ENCODE results near the gene SCIN. TPM values are rescaled to one million over a fixed set of nuclear protein-coding genes. Genes with fewer than 3 reads are reported as not detected.

SCIN gene
- total RNA-seq, 4 donors from 2014 or later, result 9.1 to 257 (median 208) TPM

DNA sequence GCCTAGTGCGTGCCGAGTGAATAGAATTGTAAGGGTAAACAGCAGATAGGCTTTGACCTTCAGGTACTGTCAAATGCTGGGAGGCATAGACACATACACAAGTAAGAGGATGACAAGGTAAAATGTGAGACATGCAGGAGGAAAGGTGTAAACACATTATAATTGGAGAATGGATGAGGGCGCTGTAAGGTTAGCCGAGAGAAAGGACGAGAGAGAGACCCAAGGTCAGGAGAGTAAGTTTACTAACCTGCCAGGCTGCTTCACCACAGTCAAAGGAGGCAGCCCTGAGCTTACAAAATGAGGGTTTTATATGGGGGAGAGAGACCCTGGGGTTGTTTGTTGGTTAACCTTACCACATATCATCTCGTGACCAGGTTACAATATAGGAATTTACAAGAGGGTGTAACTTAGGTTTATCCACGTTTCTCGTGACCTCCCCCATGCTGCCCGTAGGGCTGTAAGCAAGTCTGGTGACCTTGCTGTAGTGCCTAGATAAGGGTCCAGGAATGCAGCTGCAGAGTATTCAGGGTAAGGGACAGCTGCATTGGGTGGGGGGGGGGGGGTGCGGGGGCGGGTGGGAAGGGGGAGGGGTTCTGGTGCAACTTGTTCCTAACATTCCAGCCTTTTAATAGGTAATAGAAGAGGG, 17.9 kb downstream of the SCIN start:
- peaks cover 0 to 5% (median 2%) of the 10 kb centered on the region in 4 donors for H3K4me1 ChIP-seq
- no peak overlapping the region for H3K4me3 ChIP-seq
- peaks cover 0 to 12% (median 3%) of the 10 kb centered on the region in 3 donors for H3K36me3 ChIP-seq
- no peaks in the 10 kb centered on the region for H3K27me3 ChIP-seq
- no peak for TF ChIP-seq POLR2A (IDR thresholded peaks at IDR 0.05)
- TF ChIP-seq, protein P1, sequence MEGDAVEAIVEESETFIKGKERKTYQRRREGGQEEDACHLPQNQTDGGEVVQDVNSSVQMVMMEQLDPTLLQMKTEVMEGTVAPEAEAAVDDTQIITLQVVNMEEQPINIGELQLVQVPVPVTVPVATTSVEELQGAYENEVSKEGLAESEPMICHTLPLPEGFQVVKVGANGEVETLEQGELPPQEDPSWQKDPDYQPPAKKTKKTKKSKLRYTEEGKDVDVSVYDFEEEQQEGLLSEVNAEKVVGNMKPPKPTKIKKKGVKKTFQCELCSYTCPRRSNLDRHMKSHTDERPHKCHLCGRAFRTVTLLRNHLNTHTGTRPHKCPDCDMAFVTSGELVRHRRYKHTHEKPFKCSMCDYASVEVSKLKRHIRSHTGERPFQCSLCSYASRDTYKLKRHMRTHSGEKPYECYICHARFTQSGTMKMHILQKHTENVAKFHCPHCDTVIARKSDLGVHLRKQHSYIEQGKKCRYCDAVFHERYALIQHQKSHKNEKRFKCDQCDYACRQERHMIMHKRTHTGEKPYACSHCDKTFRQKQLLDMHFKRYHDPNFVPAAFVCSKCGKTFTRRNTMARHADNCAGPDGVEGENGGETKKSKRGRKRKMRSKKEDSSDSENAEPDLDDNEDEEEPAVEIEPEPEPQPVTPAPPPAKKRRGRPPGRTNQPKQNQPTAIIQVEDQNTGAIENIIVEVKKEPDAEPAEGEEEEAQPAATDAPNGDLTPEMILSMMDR (IDR thresholded peaks at IDR 0.05), result no peak
- H3K9me3 ChIP-seq, result no peaks in the 10 kb centered on the region
- no peak overlapping the region for H3K27ac ChIP-seq
- DNase-seq, result no peak

DNA sequence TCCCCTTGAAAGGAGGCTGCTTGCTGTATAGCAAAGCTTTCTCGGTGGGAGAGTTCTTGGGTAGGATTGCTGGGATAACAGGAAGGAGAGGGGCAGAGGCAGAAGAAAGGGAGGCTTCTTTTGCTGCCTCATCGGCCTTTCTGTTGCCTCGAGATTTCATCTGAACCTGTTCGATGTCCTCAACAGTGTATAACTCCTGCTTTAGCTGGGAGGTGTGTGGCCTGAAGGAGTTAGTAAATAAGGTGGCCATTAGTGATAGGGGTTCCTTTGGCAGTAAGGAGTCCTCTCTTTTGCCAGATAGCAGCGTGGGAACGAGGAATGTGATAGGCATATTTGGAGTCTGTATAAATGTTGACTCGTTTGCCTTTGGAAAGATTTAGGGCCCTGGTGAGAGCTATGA, 20.0 kb downstream of the SCIN start:
- H3K9me3 ChIP-seq, result no peaks in the 10 kb centered on the region
- no peak for TF ChIP-seq POLR2A (IDR thresholded peaks at IDR 0.05)
- TF ChIP-seq, protein P1 (IDR thresholded peaks at IDR 0.05), result no peak
- H3K27me3 ChIP-seq, result no peaks in the 10 kb centered on the region
- no peak overlapping the region for H3K4me3 ChIP-seq
- no peaks in the 10 kb centered on the region for H3K4me1 ChIP-seq
- no peak overlapping the region for H3K27ac ChIP-seq
- H3K36me3 ChIP-seq, result peaks cover 0 to 15% (median 3%) of the 10 kb centered on the region in 3 donors
- DNase-seq, result no peak

DNA sequence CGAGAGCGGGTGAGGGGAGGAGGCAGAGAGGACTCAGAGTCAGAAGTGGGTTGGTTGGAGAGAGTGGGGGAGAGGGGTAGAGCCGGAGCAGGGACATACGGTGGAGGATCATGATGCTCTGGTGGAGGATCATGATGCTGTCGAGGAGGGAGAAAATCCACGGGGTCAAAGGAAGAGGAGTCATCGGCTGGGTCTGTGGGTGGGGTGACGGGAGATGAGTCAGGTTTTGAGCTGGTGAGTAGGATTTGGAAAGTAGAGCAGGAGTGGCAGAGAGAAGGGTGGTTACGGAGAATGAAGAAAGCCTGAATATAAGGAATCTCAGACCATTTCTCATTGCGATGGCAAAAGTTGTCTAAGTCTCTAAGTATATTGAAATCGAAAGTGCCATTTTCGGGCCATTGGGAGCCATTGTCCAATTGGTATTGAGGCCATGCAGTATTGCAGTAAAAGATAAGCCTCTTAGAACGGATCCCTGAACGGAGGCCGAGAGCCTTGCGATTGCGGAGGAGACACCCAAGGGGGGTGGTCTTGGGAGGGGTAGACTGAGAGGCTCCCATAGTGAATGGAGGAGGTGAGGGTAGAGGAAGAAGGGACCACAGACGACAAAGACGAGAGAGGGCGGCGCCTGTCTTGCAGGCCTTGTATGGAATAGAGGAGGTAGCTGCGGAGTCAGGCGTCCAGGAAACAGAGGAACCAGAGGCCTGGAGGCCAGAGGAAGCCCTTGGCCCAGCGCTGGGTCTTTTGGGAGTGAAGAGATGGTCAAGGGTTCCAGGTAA, 23.8 kb downstream of the SCIN start:
- H3K4me3 ChIP-seq, result no peak overlapping the region
- H3K36me3 ChIP-seq, result peaks cover 0 to 6% (median 0%) of the 10 kb centered on the region in 3 donors
- no peaks in the 10 kb centered on the region for H3K4me1 ChIP-seq
- H3K9me3 ChIP-seq, result no peaks in the 10 kb centered on the region
- H3K27ac ChIP-seq, result no peak overlapping the region
- TF ChIP-seq, protein P1 (IDR thresholded peaks at IDR 0.05), result no peak
- no peak for TF ChIP-seq POLR2A (IDR thresholded peaks at IDR 0.05)
- no peak for DNase-seq
- no peaks in the 10 kb centered on the region for H3K27me3 ChIP-seq

DNA sequence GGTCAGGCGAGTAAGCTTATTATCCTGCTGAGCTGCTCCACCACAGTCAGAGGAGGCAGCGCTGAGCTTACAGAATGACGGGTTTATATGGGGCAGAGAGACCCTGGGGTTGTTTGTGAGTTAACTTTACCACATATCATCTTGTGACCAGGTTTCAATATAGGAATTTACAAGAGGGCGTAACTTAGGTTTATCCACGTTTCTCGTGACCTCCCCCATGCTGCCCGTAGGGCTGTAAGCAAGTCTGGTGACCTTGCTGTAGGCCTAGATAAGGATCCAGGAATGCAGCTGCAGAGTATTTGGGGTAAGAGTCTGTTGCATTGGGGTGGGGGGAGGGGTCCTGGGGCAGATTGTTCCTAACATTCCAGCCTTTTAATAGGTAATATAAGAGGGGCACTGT, 24.6 kb downstream of the SCIN start:
- no peak for TF ChIP-seq POLR2A (IDR thresholded peaks at IDR 0.05)
- TF ChIP-seq, protein P1 (IDR thresholded peaks at IDR 0.05), result no peak
- H3K9me3 ChIP-seq, result no peaks in the 10 kb centered on the region
- H3K4me1 ChIP-seq, result no peaks in the 10 kb centered on the region
- DNase-seq, result no peak
- no peaks in the 10 kb centered on the region for H3K27me3 ChIP-seq
- H3K27ac ChIP-seq, result no peak overlapping the region
- H3K4me3 ChIP-seq, result no peak overlapping the region
- peaks cover 0 to 6% (median 0%) of the 10 kb centered on the region in 3 donors for H3K36me3 ChIP-seq

DNA sequence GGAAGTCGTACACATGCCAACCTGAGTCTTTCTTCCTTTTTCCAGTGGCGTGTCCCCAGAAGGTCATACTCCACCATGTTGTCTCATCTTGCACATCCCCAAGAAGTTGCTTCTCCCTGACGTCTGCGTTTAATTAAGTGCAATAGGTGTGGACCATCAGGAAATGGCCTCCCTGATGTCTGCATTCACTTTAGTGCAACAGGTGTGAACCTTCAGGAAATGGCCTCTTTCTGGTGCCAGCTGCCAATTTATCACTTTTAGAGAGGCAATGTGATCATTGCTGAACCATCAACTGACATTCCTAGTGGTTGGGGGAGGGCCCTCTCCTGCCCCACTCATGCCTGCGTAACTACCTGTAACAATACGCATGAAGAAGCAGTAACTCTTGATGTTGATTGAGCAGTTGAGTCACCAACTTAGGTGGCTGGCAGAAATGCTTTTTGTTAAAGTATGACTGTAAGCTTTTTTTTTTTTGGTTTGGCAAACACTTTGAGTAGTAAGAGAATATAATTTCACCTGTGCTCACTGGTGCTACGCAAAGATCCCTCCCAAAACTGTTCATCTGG, 25.8 kb downstream of the SCIN start:
- DNase-seq, result no peak

More for the DNA sequence above, 25.8 kb downstream of the SCIN start:
- no peak overlapping the region for H3K27ac ChIP-seq
- H3K9me3 ChIP-seq, result no peaks in the 10 kb centered on the region
- H3K36me3 ChIP-seq, result peaks cover 0 to 7% (median 0%) of the 10 kb centered on the region in 3 donors
- TF ChIP-seq, protein P1 (IDR thresholded peaks at IDR 0.05), result no peak
- no peak for TF ChIP-seq POLR2A (IDR thresholded peaks at IDR 0.05)
- H3K27me3 ChIP-seq, result no peaks in the 10 kb centered on the region
- H3K4me3 ChIP-seq, result no peak overlapping the region
- no peaks in the 10 kb centered on the region for H3K4me1 ChIP-seq

All from Peyer's patch (tissue), 4 donors.